HG03469 (cell line): Measurements from ENCODE around the gene CCDC88B.
"Not testable (repeated sequence)": the region's sequence is repeated elsewhere in the genome, so short reads cannot be mapped to it uniquely, and the experiment has no call there.

Source experiments
- ATAC-seq: cut with Tn5 transposase; IDR thresholded peaks from one replicate; pipeline ENCODE4 v1.9.1; 2021; ENCODE audit warnings: mild to moderate bottlenecking, moderate library complexity, moderate number of reproducible peaks; ENCODE audit not compliant: unreplicated experiment

The CCDC88B gene

DNA sequence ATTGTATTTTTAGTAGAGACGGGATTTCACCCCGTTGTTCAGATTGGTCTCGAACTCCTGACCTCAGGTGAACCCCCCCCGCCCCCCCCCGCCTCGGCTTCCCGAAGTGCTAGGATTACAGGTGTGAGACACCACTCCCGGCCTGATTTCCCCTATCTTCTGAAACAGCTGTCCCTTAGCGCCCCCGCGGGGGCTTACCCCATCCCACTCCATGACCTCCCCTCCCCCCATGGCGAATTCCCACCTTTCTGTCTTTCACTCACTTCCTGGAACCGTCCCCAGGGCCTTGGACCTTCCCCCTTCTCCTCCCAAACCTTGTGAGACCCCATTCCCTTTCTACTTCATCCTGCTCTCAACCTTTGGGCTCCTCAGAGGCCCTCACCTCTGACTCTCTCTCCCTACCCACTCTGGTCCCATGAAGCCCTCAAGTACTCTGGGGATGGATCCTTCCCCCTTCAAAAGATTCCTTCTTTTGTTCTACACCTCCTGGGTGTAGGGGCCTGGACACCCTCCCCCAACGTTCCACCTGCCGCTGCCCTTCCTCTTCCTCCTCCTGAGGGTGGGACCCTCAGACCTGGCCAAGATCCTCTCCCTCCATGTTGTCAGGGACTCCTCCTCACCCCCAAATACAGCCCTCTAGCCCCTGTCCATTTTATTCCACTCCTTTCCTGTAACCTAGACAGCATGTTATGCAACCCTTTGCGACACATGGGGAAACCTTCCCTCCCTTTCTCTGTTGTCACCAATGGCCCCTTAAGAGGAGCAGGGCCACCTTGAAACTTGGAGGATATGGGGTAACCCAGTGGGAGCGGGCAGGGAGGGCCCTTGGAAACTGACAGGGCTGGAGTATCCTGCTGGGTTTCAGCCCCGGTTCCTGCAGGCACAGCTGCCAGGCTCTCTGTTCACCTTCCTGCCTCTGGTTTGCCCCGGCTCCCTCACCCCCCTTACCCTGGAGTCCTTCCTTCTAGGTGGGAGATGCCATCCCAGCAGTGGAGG lies 20.9 kb upstream of the CCDC88B start:
- no peak for ATAC-seq

GRCh38 chr11:64320556-64320955 lies 19.4 kb upstream of the CCDC88B start:
- ATAC-seq = no peak

DNA sequence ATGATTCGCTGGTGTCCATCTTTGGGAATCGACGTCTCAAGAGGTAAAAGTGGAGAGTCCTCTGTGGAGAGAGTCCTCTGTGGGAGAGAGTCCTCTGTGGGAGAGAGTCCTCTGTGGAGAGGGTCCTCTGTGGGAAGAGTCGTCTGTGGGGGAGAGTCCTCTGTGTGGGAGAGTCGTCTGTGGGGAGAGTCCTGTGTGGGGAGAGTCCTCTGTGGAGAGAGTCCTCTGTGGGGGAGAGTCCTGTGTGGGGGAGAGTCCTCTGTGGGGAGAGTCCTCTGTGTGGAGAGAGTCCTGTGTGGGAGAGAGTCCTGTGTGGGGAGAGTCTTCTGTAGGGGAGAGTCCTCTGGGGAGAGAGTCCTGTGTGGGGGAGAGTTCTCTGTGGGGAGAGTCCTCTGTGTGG lies 19.0 kb upstream of the CCDC88B start:
- no peak for ATAC-seq

GRCh38 chr11:64321533-64321932 lies 18.5 kb upstream of the CCDC88B start:
- ATAC-seq = no peak

DNA sequence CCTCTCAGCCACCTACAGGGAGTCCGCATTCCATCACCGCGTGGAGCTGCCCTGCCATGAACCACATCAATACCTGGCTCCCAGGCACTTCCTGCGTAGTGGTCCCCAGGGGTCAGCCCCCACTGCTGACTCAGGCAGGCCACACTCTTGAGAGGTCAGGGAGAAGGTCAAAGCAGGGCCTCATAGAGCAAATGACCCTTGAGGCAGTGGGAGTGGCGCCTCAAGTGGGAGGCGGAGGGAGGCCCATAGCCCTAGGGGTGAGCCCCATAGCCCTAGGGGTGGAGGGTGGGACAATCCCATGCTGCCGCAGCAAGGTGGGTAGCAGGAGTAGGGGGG lies 17.1 kb upstream of the CCDC88B start:
- no peak for ATAC-seq

GRCh38 chr11:64323373-64323772 lies 16.6 kb upstream of the CCDC88B start:
- ATAC-seq = no peak

GRCh38 chr11:64323984-64324383 lies 16.0 kb upstream of the CCDC88B start:
- not testable (repeated sequence) for ATAC-seq

DNA sequence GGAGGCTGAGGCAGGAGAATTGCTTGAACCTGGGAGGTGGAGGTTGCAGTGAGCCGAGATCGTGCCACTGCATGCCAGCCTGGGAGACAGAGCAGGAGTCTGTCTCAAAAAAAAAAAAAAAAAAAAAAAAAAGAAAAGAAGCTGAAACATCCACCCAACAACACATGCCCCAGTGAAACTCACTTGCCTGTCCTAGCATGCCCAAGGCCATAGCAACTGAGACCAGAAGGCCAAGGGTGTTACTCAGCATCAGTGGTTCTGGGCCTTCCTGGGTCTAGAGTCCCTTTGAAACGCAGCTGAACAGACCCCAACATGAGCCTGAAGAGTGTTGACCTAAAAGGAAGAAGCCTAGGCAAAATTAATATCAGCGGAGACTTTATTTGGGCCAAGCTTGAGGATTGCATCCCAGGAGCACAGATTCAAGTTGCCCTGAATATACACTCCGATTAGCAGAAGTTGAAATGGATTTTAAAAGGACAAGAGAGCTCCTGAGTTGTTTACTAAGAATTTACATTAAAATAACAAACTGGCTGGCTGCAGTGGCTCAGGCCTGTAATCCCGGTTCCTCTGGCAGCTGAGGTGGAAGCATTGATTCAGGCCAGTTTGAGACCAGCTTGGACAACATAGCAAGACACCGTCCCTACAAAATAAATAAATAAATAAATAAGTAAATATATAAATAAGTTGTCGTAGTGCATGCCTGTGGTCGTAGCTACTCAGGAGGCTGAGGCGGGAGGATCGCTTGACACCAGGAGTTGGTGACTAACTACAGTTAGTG lies 15.1 kb upstream of the CCDC88B start:
- no peak for ATAC-seq

- ATAC-seq = no peak
Observed at GRCh38 chr11:64327375-64327774, 12.6 kb upstream of the CCDC88B start.

- ATAC-seq = no peak
Observed at GRCh38 chr11:64327993-64328392, 12.0 kb upstream of the CCDC88B start.

- no peak for ATAC-seq
Observed at GRCh38 chr11:64330888-64331287, 9.1 kb upstream of the CCDC88B start.

DNA sequence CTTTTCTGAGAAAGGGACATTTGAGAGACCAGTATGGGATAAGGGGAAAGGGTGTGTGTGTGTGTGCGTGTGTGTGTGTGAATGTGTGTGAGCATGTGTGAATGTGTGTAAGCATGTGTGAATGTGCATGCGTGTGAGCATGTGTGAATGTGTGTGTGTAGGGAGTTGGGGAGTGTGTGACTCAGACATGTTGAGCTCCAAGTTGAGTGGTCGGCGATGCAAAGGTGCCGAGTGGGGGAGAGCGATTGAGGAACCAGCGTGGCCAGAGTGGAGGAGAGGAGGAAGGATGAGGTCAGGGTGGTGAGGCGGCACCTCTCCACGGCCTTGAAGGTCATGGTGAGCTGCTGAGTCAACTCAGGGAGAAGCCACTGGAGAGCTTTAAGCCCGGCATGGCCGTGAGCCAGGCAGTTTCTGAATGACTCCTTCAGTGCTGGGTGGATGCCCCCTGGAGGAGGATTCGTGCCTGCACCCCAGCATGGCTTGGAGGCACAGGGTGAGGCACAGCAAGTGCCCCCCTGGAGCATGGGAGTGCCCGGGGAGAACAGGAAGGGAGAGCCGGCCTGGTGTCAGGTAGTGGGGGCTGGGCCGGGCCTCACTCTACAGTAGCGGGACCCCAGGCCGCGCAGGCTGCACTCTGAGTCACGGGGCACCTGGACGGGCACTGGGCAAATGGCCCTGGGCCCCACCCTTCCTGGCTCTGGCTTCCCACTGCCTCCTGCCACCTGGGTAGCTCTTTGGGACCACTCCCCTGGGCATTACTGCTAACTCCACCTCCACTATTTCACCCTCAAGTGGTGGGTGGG lies 8.2 kb upstream of the CCDC88B start:
- no peak for ATAC-seq

- no peak for ATAC-seq
Observed at GRCh38 chr11:64333556-64333955, 6.4 kb upstream of the CCDC88B start.

GRCh38 chr11:64334764-64335735 lies 5.0 kb upstream of the CCDC88B start:
- ATAC-seq = peak; percentile 59

GRCh38 chr11:64337538-64338249 lies 2.3 kb upstream of the CCDC88B start:
- no peak for ATAC-seq

DNA sequence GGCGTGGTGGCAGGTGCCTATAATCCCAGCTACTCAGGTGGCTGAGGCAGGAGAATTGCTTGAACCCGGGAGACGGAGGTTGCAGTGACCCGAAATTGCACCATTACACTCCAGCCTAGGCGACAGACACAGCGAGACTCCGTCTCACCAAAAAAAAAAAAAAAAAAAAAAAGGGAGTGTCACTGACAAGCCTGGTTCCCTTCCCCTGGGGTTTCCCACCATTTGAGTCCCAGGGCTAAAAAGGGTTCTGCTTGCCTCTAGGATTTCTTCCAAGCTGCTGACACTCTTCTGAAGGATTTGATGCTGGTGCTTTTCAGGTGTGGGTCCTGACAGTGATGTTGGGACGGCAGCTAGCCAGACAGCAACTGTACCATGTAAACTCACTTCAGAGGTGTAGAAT lies 1.3 kb upstream of the CCDC88B start:
- ATAC-seq = no peak

DNA sequence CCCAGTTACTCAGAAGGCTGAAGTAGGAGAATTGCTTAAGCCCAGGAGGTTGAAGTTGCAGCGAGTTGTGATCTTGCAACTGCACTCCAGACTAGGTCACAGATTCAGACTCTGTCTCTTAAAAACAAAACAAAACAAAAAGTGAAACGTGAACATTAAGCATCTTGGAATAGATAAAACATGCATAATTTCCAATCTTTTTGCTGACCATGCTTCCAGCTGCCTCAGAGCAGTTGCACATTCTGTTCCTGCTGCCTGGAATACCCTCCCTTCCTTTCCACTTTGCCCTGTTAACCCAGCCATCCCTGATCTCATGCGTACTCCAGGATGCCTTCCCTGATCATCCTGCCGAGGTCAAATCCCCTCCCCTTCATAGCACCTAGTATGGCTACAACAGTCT lies 718 bp upstream of the CCDC88B start:
- ATAC-seq = no peak

DNA sequence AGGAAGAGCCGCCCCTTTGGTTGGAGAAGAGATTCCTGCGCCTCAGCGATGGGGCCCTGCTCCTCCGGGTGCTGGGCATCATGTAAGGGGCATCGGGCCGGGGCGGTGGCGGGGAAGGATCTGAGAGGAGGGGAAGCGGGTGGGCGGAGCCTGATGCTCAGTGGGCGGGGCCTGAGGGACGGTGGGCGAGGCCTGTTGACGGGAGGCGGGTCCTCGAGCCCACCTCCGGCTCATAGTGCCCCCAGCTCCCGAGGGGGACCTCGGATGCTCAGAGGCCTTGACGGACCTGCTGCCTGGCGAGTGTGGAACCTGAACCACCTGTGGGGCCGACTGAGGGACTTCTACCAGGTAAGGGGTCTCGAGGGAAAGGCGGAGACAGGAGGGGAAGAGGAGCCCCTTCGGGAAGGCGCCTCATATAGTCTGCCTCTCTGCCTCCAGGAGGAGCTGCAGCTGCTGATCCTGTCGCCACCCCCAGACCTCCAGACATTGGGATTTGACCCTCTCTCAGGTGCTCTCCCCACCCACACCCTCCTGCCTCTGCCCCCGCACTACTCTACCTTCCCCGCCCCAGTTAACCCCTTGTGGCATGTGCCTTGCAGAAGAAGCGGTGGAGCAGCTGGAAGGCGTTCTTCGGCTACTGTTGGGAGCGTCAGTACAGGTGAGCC lies 799 bp downstream of the CCDC88B start:
- ATAC-seq = no peak

DNA sequence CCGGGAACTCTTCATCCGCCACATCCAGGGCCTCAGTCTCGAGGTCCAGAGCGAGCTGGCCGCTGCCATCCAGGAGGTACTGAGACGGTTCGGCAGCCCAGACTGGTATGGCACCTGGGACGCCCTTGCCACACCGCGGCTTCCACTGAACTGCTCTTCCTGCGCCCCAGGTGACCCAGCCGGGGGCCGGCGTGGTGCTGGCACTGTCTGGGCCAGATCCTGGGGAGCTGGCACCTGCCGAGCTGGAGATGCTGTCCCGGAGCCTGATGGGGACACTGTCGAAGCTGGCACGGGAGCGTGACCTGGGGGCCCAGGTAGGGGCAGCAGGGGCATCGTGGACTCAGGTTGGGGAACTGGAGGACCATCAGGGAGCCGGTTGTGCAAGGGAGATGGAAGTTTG lies 1.4 kb downstream of the CCDC88B start:
- ATAC-seq = no peak
